NCI-H510A (cell line): Measurements from ENCODE around the gene PRF1.
"Not testable (repeated sequence)": the region's sequence is repeated elsewhere in the genome, so short reads cannot be mapped to it uniquely, and the experiment has no call there.

ENCODE experiments used
- DNase-seq: peaks from one replicate; lab custom pipeline; 2025; lab: John Stamatoyannopoulos, UW

PRF1 gene

DNA sequence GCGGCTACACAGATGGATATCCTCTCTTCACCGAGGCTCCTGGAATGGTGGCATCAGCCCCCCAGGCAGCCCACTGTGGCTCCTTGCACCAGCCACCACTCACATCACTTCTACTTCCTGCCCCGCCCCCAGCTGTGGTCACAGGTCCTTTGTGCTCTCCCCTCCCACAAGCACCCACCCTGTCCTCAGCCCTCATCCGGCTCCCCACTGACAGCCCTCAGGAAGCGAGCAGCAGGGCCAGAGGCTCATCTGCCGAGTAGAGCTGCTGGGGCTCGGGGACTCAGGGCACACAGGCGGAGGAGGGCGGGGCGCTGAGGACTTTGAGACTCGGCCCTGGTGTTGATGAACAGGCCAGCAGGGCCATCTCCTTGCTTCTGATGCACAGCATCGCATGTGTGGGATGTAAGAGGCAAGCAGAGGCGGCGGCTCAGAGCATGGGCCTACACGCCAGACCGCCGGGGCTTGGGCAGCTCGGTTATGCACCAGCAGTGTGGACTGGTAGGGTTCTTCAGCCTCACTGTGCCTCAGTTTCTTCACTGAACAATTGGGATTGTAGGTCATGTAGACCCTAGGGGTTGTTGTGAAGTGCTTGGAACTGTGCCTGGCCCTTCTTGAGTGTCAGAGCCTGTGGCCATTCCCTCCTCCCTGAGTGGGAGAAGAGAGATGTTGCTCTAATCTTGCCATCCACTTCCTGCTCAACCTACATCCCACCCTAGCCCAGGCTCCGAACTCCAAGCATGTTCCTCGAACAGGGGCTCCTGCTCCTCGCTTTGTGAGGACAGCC, at the start of gene PRF1:
TSS of gene PRF1 (minus strand) at position 77 of the 784 bp plus-strand sequence. CDS start 1,839 bp downstream, outside the sequence.
- DNase-seq, result no peak

DNA sequence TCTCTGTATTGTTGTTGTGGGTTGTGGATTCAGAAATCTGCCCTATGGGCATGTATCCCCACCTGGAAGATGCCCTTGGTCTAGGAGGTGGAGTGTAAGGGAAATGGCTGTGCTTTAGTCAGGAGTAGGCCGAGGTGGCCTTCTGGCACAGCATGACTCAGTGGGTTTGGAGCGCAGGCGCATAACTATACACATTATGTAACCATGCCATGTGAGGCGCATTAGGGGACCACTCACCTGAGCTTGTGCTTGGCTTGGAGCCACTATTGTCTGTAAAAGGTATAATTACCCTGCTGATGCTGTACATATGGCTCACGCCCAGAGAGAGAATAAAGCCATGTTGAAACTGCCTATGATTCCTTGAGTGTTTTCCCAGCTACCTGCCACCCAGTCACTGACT, 49.1 kb upstream of the PRF1 start:
- DNase-seq, result no peak

DNA sequence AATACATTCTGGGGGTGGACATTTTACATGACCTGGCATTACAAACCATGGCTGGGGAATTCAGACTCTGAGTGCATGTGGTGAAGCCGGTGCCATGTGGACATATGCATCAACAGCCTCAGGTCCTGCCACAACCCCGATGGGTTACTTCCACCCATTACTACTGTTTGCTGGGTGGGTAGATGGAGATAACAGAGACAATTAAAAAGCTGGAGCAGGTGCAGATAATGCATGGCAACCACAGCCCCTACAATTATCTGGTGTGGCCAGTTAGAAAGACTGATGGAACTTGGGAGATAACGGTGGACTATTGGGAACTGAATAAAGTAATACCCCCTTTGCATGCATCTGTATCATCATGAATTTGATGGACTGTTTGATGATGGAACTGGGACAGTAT, 48.2 kb upstream of the PRF1 start:
- no peak for DNase-seq

DNA sequence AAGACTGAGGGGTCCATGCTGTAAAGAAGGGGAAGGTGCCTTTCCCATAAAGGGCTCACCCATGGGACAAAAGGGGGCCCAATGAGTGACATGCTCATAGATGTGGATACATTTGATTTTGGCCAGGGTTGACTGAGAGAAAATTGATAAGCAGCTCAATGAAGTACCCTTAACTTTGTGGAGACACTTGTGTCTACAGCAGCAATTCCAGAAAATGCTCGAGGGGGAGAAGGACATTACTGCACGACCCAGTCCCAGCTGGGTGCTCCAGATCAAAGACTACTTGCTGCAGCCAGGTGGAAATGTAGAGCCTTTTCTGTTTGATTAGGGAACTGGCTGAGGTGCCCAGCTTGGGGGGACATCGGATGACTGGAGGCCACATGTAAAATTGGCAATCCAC, 47.6 kb upstream of the PRF1 start:
- DNase-seq, result no peak

GRCh38 chr10:70649526-70649925, 47.0 kb upstream of the PRF1 start:
- no peak for DNase-seq

DNA sequence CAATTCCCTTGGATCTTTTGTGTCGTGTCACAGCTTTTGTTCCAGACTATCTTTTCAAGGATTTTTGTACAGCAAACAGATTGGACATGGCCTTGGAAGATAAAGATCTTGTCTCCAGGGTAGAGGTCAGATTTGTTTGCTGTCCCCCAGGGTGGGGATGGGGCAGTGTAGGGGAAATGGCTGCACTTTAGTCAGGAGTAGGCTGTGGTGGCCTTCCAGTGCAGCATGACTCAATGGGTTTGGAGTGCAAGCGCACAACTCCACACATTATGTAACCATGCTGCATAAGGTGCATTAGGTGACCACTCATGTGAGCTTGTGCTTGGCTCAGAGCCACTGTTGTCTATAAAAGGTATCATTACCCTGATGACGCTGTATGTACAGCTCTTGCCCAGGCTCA, 45.9 kb upstream of the PRF1 start:
- DNase-seq, result no peak

DNA sequence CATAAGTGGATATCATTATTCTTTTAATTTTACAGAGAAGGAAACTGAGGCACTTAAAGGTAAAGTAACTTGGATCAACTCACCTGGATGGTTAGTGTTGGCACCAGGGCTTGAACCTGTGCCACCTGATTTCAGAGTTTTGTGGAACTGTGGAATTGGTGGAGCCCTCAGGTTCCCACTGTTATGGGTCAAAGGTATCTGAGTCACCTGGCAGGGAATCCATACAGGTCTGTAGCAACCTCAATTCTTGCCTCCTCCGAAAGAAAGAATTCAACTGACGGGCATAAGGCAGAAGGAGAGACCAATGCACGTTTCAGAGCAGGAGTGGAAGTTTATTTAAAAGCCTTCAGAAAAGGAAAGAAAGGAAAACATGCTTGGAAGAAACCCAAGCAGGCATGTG, 44.5 kb upstream of the PRF1 start:
- DNase-seq, result no peak

DNA sequence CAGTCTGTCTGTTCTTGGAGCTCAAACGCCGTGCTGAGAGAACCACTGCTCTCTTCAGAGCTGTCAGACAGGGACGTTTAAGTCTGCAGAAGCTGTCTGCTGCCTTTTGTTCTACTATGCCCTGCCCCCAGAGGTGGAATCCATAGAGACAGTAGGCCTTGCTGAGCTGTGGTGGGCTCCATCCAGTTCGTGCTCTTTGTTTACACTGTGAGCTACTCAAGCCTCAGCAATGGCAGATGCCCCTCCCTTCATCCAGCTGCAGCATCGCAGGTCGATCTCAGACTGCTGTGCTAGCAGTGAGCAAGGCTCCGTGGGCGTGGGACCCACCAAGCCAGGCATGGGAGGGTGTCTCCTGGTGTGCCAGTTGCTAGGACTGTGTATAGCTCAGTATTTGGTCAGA, 42.4 kb upstream of the PRF1 start:
- DNase-seq, result not testable (repeated sequence)

DNA sequence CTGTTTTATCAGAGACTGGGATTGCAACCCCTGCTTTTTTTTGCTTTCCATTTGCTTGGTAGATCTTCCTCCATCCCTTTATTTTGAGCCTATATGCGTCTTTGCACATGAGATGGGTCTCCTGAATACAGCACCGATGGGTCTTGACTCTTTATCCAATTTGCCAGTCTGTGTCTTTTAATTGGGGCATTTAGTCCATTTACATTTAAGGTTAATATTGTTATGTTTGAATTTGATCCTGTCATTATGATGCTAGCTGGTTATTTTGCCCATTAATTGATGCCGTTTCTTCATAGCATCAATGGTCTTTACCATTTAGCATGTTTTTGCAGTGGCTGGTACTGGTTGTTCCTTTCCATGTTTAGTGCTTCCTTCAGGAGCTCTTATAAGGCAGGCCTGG, 40.7 kb upstream of the PRF1 start:
- DNase-seq, result not testable (repeated sequence)

- DNase-seq, result not testable (repeated sequence)
Measured at GRCh38 chr10:70639640-70640383, 37.3 kb upstream of the PRF1 start.

DNA sequence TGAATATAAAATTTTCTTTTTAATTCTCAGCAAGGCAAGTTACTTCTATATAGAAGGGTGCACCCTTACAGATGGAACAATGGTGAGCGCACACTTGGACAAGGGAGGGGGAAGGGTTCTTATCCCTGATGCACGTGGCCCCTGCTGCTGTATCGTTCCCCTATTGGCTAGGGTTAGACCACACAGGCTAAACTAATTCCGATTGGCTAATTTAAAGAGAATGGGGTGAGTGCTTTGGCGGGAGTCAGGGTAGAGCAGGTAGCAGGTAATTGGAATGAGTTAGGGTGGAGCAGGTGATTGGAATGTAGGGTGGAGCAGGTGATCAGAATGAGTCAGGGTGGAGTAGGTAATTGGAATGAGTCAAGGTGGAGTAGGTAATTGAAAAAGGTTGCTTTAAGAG, 32.0 kb upstream of the PRF1 start:
- not testable (repeated sequence) for DNase-seq

- no peak for DNase-seq
Measured at GRCh38 chr10:70634011-70634410, 31.5 kb upstream of the PRF1 start.

DNA sequence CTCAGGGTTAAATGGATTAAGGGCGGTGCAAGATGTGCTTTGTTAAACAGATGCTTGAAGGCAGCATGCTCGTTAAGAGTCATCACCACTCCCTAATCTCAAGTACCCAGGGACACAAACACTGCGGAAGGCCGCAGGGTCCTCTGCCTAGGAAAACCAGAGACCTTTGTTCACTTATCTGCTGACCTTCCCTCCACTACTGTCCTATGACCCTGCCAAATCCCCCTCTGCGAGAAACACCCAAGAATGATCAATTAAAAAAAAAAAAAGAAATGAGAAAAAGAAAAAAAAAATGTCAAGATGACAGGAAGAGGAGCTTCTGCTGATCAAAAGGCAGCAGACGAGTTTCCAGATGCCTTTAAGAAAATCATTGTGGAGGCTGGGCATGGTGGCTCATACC, 29.2 kb upstream of the PRF1 start:
- not testable (repeated sequence) for DNase-seq

- no peak for DNase-seq
Measured at GRCh38 chr10:70629338-70629737, 26.8 kb upstream of the PRF1 start.

DNA sequence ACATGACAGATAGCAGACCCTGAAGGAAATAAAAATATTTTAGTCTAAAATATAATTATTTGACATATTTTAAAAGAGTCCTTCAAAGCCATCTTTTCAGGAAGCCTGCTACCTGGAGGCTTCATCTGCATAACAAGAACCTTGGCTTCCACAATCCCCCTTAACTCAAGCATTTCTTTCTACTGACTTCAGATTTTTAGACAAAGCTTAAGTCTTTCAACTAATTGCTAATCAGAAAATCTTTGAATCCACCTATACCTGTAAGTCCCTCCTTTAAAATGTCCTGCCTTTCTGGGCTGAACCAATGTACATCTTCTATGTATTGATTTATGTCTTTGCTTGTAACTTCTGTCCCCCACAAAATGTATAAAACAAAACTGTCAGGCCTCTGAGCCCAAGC, 23.5 kb upstream of the PRF1 start:
- DNase-seq, result no peak

DNA sequence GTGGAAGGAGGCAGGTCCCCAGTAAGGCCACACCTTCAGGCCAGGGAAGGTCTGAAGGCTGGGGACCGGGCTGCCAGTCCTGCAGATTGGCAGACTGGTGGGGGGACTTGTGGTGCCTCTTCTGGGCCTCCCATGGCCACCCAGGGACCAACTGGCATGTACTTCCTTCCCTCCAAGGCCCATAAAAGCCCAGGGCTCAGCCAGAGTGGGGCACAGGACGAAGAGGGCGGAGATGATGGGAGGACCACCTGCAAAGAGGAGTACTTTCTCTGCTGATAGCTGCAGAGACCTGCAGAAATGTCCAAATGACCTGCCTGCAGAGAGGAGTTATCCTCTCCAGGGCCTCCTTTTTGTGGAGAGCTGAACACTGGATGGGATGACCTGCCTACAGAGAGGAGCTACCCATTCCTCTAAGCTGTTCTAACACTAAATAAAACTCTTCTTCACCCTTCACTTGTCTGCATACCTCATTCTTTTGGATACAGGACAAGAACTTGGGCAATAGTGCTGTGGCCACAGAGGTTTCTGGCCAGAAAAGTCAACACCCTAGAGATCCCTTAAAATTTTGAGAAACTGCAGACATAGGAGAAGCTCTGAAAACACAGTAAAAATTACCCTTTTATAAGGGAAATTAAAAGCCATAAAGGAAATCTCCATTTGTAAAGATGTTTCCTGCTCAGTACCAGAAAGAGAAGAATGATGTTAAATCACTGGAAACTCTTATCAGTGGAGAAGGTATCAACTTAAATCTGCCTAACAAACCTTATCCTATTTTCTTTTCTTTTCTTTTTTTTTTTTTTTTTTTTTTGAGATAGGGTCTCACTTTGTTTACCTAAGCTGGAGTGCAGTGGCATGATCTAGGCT, 20.7 kb upstream of the PRF1 start:
- DNase-seq, result no peak

DNA sequence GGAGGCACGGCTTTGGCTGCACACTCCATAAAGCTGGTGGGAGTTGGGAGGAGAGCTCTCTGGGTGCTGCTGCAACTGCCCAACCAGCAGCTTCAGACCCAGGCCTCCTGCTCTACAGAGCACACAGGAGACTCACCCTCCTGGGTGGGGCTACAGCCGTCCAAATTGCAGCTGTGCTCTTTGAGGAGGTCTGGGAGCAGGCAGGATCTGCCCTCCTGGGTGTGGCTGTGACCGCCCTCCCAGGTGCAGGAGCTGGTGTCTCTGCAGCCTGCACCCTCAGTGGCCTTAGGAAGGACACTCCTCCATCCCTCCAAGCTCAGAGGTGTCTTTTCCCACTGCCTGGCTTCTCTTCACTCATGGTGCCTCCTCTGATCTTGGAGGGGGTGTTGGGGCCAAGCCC, 20.0 kb upstream of the PRF1 start:
- DNase-seq, result no peak

DNA sequence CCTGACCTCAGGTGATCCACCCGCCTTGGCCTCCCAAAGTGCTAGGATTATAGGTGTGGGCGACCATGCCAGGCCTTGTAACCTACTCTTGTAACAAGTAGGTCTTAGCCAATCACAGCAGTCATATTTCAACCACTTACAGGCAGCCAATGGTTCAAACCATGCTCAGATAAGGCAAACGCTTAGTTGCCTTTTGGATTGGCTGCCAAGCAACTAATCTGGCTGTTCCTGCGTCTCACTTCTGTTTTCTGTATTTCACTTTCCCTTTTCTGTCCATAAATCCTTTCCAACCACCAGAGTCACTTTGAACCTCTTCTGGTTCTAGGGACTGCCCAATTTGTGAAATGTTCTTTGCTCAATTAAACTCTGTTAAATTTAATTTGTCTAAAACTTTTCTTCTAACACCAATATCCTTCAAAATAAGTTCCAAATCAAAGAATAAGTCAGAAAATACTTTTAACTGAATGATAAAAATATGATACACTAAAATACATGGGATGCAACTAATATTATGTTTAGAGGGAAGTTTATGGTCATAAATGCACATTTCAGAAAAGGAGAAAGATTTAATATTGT, 19.1 kb upstream of the PRF1 start:
- no peak for DNase-seq

- no peak for DNase-seq
Measured at GRCh38 chr10:70620020-70620289, 17.4 kb upstream of the PRF1 start.

- DNase-seq, result no peak
Measured at GRCh38 chr10:70619271-70620019, 16.9 kb upstream of the PRF1 start.

- no peak for DNase-seq
Measured at GRCh38 chr10:70618663-70619062, 16.1 kb upstream of the PRF1 start.
